Neutrophil (primary cell): ENCODE data around the gene ANKRD18A.

ENCODE experiments used
- H3K27ac ChIP-seq: fragments of 200-600 bp; sonication (generic); 2 replicates; pipeline ENCODE4 v1.5.1; 2016; ENCODE audit warnings: mild to moderate bottlenecking, moderate library complexity
- H3K27me3 ChIP-seq: fragments of 200-600 bp; sonication (generic); 2 replicates; pipeline ENCODE4 v1.6.0; 2016; ENCODE audit warnings: mild to moderate bottlenecking
- H3K36me3 ChIP-seq: fragments of 200-600 bp; sonication (generic); 2 replicates; pipeline ENCODE4 v1.5.1; 2017
- H3K4me1 ChIP-seq, 2 experiments: fragments of 200-600 bp in 1 of 2; sonication (generic) in 1 of 2; 1 replicate in 1 of 2; 2 replicates in 1 of 2; pipeline versions ENCODE4 v1.5.1 to v1.6.1; 2013 to 2016; ENCODE audit warnings: low read depth in 1 of 2, low read length in 1 of 2, mild to moderate bottlenecking in 1 of 2, moderate library complexity in 1 of 2; ENCODE audit not compliant: control insufficient read depth in 1 of 2, insufficient read depth in 1 of 2
- H3K4me3 ChIP-seq, 2 experiments: fragments of 200-600 bp in 1 of 2; sonication (generic) in 1 of 2; 1 replicate in 1 of 2; 2 replicates in 1 of 2; pipeline ENCODE4 v1.5.1; 2013 to 2016; ENCODE audit warnings: low read depth in 1 of 2, low read length in 1 of 2, mild to moderate bottlenecking in 1 of 2, moderate library complexity in 1 of 2
- H3K9me3 ChIP-seq: fragments of 200-600 bp; sonication (generic); 2 replicates; pipeline ENCODE4 v1.5.1; 2016
- CTCF ChIP-seq: fragments of 200-600 bp; sonication (generic); IDR thresholded peaks from 2 replicates; pipeline ENCODE4 v1.5.1; 2016; ENCODE audit warnings: antibody characterized with exemption

Gene ANKRD18A

GRCh38 chr9:38529317-38529716, 91.1 kb downstream of the ANKRD18A start:
- Histone ChIP-seq H3K36me3 (no peaks in the 10 kb centered on the region), H3K4me3 (no peak overlapping the region), H3K9me3 (no peaks in the 10 kb centered on the region), H3K4me1 (no peaks in the 10 kb centered on the region), H3K27me3 (peaks cover 53% of the 10 kb centered on the region), H3K27ac (no peak overlapping the region)
- no peak for TF ChIP-seq CTCF

- H3K27me3 ChIP-seq = peaks cover 69% of the 10 kb centered on the region
- no peak for TF ChIP-seq CTCF
These were observed 92.9 kb downstream of the ANKRD18A start for GRCh38 chr9:38527503-38527902.

GRCh38 chr9:38526591-38526990, 93.8 kb downstream of the ANKRD18A start:
- Histone ChIP-seq H3K27me3 (peaks cover 75% of the 10 kb centered on the region), H3K4me1 (no peaks in the 10 kb centered on the region), H3K4me3 (no peak overlapping the region), H3K9me3 (no peaks in the 10 kb centered on the region), H3K27ac (no peak overlapping the region), H3K36me3 (no peaks in the 10 kb centered on the region)
- TF ChIP-seq CTCF = no peak

More at GRCh38 chr9:38527503-38527902, 92.9 kb downstream of the ANKRD18A start:
- H3K9me3 ChIP-seq = no peaks in the 10 kb centered on the region
- H3K4me1 ChIP-seq = no peaks in the 10 kb centered on the region
- no peaks in the 10 kb centered on the region for H3K36me3 ChIP-seq
- no peak overlapping the region for H3K27ac ChIP-seq
- no peak overlapping the region for H3K4me3 ChIP-seq

- no peak overlapping the region for H3K4me3 ChIP-seq
- H3K4me1 ChIP-seq = no peaks in the 10 kb centered on the region
- no peaks in the 10 kb centered on the region for H3K36me3 ChIP-seq
- no peaks in the 10 kb centered on the region for H3K9me3 ChIP-seq
- no peak overlapping the region for H3K27ac ChIP-seq
- no peak for TF ChIP-seq CTCF
- peaks cover 79% of the 10 kb centered on the region for H3K27me3 ChIP-seq
These were observed 97.3 kb downstream of the ANKRD18A start for GRCh38 chr9:38523121-38523520.

- H3K4me1 ChIP-seq = no peaks in the 10 kb centered on the region
- no peak for TF ChIP-seq CTCF
- H3K27me3 ChIP-seq = peaks cover 66% of the 10 kb centered on the region
- no peaks in the 10 kb centered on the region for H3K9me3 ChIP-seq
- H3K4me3 ChIP-seq = no peak overlapping the region
- H3K27ac ChIP-seq = no peak overlapping the region
- no peaks in the 10 kb centered on the region for H3K36me3 ChIP-seq
These were observed 98.6 kb downstream of the ANKRD18A start for GRCh38 chr9:38521762-38522161.
